Measurements from ENCODE around the gene GEMIN8.

The GEMIN8 gene

GRCh38 chrX:14028473-14028872 is 1.2 kb downstream of the GEMIN8 start:
- Histone ChIP-seq H3K27ac (replicated peaks) (peak overlapping the region; percentile 80), H3K4me3 (replicated peaks; ENCODE audit: insufficient read depth, low read length) (peak overlapping the region; percentile 71), H3K27me3 (ENCODE audit: insufficient read depth, poor library complexity, severe bottlenecking) (no peaks in the 10 kb centered on the region)
- TF ChIP-seq CTCF (IDR thresholded peaks at IDR 0.05; ENCODE audit: insufficient read depth, low read length): no peak
- no peak for TF ChIP-seq POLR2AphosphoS5 (IDR thresholded peaks at IDR 0.05; ENCODE audit: low read depth)
- TF ChIP-seq, protein P1, sequence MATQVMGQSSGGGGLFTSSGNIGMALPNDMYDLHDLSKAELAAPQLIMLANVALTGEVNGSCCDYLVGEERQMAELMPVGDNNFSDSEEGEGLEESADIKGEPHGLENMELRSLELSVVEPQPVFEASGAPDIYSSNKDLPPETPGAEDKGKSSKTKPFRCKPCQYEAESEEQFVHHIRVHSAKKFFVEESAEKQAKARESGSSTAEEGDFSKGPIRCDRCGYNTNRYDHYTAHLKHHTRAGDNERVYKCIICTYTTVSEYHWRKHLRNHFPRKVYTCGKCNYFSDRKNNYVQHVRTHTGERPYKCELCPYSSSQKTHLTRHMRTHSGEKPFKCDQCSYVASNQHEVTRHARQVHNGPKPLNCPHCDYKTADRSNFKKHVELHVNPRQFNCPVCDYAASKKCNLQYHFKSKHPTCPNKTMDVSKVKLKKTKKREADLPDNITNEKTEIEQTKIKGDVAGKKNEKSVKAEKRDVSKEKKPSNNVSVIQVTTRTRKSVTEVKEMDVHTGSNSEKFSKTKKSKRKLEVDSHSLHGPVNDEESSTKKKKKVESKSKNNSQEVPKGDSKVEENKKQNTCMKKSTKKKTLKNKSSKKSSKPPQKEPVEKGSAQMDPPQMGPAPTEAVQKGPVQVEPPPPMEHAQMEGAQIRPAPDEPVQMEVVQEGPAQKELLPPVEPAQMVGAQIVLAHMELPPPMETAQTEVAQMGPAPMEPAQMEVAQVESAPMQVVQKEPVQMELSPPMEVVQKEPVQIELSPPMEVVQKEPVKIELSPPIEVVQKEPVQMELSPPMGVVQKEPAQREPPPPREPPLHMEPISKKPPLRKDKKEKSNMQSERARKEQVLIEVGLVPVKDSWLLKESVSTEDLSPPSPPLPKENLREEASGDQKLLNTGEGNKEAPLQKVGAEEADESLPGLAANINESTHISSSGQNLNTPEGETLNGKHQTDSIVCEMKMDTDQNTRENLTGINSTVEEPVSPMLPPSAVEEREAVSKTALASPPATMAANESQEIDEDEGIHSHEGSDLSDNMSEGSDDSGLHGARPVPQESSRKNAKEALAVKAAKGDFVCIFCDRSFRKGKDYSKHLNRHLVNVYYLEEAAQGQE (IDR thresholded peaks at IDR 0.05; ENCODE audit: insufficient replicate concordance, low read depth): no peak
- no peak for TF ChIP-seq GABPA (IDR thresholded peaks at IDR 0.05; ENCODE audit: low read depth)
- TF ChIP-seq SPI1 (IDR thresholded peaks at IDR 0.05; ENCODE audit: borderline replicate concordance, low read depth): no peak
- no peak for DNase-seq (ENCODE audit: low read depth in 1 of 2, low spot score in 1 of 2)

GRCh38 chrX:14027511-14028019 is 2.1 kb downstream of the GEMIN8 start:
- Histone ChIP-seq H3K27me3 (ENCODE audit: insufficient read depth, poor library complexity, severe bottlenecking) (no peaks in the 10 kb centered on the region), H3K27ac (replicated peaks) (no peak overlapping the region), H3K4me3 (replicated peaks; ENCODE audit: insufficient read depth, low read length) (no peak overlapping the region)
- no peak for TF ChIP-seq GABPA (IDR thresholded peaks at IDR 0.05; ENCODE audit: low read depth)
- no peak for TF ChIP-seq SPI1 (IDR thresholded peaks at IDR 0.05; ENCODE audit: borderline replicate concordance, low read depth)
- TF ChIP-seq, protein P1 (IDR thresholded peaks at IDR 0.05; ENCODE audit: insufficient replicate concordance, low read depth): no peak
- TF ChIP-seq POLR2AphosphoS5 (IDR thresholded peaks at IDR 0.05; ENCODE audit: low read depth): no peak
- TF ChIP-seq CTCF (IDR thresholded peaks at IDR 0.05; ENCODE audit: insufficient read depth, low read length): no peak
- no peak for DNase-seq (ENCODE audit: low read depth in 1 of 2, low spot score in 1 of 2)

DNA sequence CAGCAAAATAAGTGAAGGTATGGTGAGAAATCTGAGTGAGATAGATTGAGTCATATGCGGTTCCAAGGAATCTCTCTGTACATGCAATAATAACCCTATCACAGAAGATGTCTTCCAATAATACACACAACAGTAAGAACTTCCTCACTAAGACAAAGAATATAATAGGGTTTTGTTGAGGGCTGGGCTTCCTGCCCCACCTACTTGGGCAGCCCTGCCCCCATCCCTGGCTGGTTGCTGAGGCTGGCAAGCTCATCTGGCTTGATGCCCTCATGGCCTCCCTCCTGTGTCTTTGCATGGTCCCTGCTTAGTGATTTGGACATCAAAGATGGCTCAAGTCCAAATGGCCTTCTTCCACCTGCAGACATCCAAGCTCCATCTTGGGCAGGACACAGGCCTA is 2.7 kb downstream of the GEMIN8 start:
- Histone ChIP-seq H3K27ac (replicated peaks) (no peak overlapping the region), H3K4me3 (replicated peaks; ENCODE audit: insufficient read depth, low read length) (no peak overlapping the region)
- no peak for DNase-seq (ENCODE audit: low read depth in 1 of 2, low spot score in 1 of 2)

More for the DNA sequence above, 2.7 kb downstream of the GEMIN8 start:
- no peaks in the 10 kb centered on the region for H3K27me3 ChIP-seq (ENCODE audit: insufficient read depth, poor library complexity, severe bottlenecking)
- TF ChIP-seq GABPA (IDR thresholded peaks at IDR 0.05; ENCODE audit: low read depth) (no peak), CTCF (IDR thresholded peaks at IDR 0.05; ENCODE audit: insufficient read depth, low read length) (no peak), POLR2AphosphoS5 (IDR thresholded peaks at IDR 0.05; ENCODE audit: low read depth) (no peak), SPI1 (IDR thresholded peaks at IDR 0.05; ENCODE audit: borderline replicate concordance, low read depth) (no peak)
- TF ChIP-seq, protein P1 (IDR thresholded peaks at IDR 0.05; ENCODE audit: insufficient replicate concordance, low read depth): no peak
